Measurements from ENCODE around the gene EPM2AIP1.

Gene EPM2AIP1

GRCh38 chr3:37024092-37024491, 31.2 kb upstream of the EPM2AIP1 start:
- TF ChIP-seq CTCF (IDR thresholded peaks at IDR 0.05; ENCODE audit: poor library complexity, severe bottlenecking), result no peak
- Histone ChIP-seq H3K4me1 (ENCODE audit: insufficient read depth, poor library complexity, severe bottlenecking) (no peaks in the 10 kb centered on the region), H3K27me3 (ENCODE audit: insufficient read depth, poor library complexity, severe bottlenecking) (no peaks in the 10 kb centered on the region), H3K9me3 (ENCODE audit: severe bottlenecking) (no peaks in the 10 kb centered on the region), H3K4me3 (ENCODE audit: severe bottlenecking) (no peak overlapping the region), H3K27ac (ENCODE audit: poor library complexity, severe bottlenecking) (no peak overlapping the region), H3K36me3 (ENCODE audit: low read depth) (peaks cover 84% of the 10 kb centered on the region)
- ATAC-seq (ENCODE audit: low read depth), result no peak
- no peak for DNase-seq (ENCODE audit: low spot score)

GRCh38 chr3:37017683-37018082, 24.8 kb upstream of the EPM2AIP1 start:
- no peak overlapping the region for H3K4me3 ChIP-seq (ENCODE audit: severe bottlenecking)
- no peaks in the 10 kb centered on the region for H3K4me1 ChIP-seq (ENCODE audit: insufficient read depth, poor library complexity, severe bottlenecking)
- TF ChIP-seq CTCF (IDR thresholded peaks at IDR 0.05; ENCODE audit: poor library complexity, severe bottlenecking), result no peak
- H3K27me3 ChIP-seq (ENCODE audit: insufficient read depth, poor library complexity, severe bottlenecking), result no peaks in the 10 kb centered on the region
- H3K36me3 ChIP-seq (ENCODE audit: low read depth), result peaks cover 94% of the 10 kb centered on the region
- H3K9me3 ChIP-seq (ENCODE audit: severe bottlenecking), result no peaks in the 10 kb centered on the region
- ATAC-seq (ENCODE audit: low read depth) (no peak), DNase-seq (ENCODE audit: low spot score) (no peak)
- no peak overlapping the region for H3K27ac ChIP-seq (ENCODE audit: poor library complexity, severe bottlenecking)

GRCh38 chr3:37016903-37017302, 24.0 kb upstream of the EPM2AIP1 start:
- no peak for DNase-seq (ENCODE audit: low spot score)

GRCh38 chr3:37015642-37016041, 22.7 kb upstream of the EPM2AIP1 start:
- DNase-seq (ENCODE audit: low spot score), result no peak
- Histone ChIP-seq H3K4me3 (ENCODE audit: severe bottlenecking) (no peak overlapping the region), H3K36me3 (ENCODE audit: low read depth) (peaks cover 94% of the 10 kb centered on the region), H3K9me3 (ENCODE audit: severe bottlenecking) (no peaks in the 10 kb centered on the region), H3K27ac (ENCODE audit: poor library complexity, severe bottlenecking) (no peak overlapping the region), H3K27me3 (ENCODE audit: insufficient read depth, poor library complexity, severe bottlenecking) (no peaks in the 10 kb centered on the region), H3K4me1 (ENCODE audit: insufficient read depth, poor library complexity, severe bottlenecking) (no peaks in the 10 kb centered on the region)
- ATAC-seq (ENCODE audit: low read depth), result no peak
- no peak for TF ChIP-seq CTCF (IDR thresholded peaks at IDR 0.05; ENCODE audit: poor library complexity, severe bottlenecking)

More at GRCh38 chr3:37016903-37017302, 24.0 kb upstream of the EPM2AIP1 start:
- peaks cover 94% of the 10 kb centered on the region for H3K36me3 ChIP-seq (ENCODE audit: low read depth)
- no peak overlapping the region for H3K4me3 ChIP-seq (ENCODE audit: severe bottlenecking)
- no peaks in the 10 kb centered on the region for H3K9me3 ChIP-seq (ENCODE audit: severe bottlenecking)
- no peak overlapping the region for H3K27ac ChIP-seq (ENCODE audit: poor library complexity, severe bottlenecking)
- no peaks in the 10 kb centered on the region for H3K27me3 ChIP-seq (ENCODE audit: insufficient read depth, poor library complexity, severe bottlenecking)
- no peak for TF ChIP-seq CTCF (IDR thresholded peaks at IDR 0.05; ENCODE audit: poor library complexity, severe bottlenecking)
- H3K4me1 ChIP-seq (ENCODE audit: insufficient read depth, poor library complexity, severe bottlenecking), result no peaks in the 10 kb centered on the region
- no peak for ATAC-seq (ENCODE audit: low read depth)

GRCh38 chr3:37014620-37015019, 21.7 kb upstream of the EPM2AIP1 start:
- Histone ChIP-seq H3K4me3 (ENCODE audit: severe bottlenecking) (no peak overlapping the region), H3K27me3 (ENCODE audit: insufficient read depth, poor library complexity, severe bottlenecking) (no peaks in the 10 kb centered on the region), H3K4me1 (ENCODE audit: insufficient read depth, poor library complexity, severe bottlenecking) (no peaks in the 10 kb centered on the region), H3K27ac (ENCODE audit: poor library complexity, severe bottlenecking) (no peak overlapping the region), H3K36me3 (ENCODE audit: low read depth) (peaks cover 84% of the 10 kb centered on the region), H3K9me3 (ENCODE audit: severe bottlenecking) (no peaks in the 10 kb centered on the region)
- no peak for TF ChIP-seq CTCF (IDR thresholded peaks at IDR 0.05; ENCODE audit: poor library complexity, severe bottlenecking)
- no peak for ATAC-seq (ENCODE audit: low read depth)
- no peak for DNase-seq (ENCODE audit: low spot score)

All from RWPE2 (cell line).